ENCODE measurements around the gene NAMPT. TPM values are rescaled to one million over a fixed set of nuclear protein-coding genes. Genes with fewer than 3 reads are reported as not detected.

NAMPT gene
- total RNA-seq (2021; fragmentation: NEBNext Ultra II Directional; extraction: Animal tissue kit (Norgen Biotek cat#: 25700)): 10 to 100 TPM; 36.4 to 52.1 (median 44.6) TPM
- long read RNA-seq, full-length matches to known transcripts: 35 of 46 reads
- long read RNA-seq, partial matches to known transcripts: 3 of 46 reads
- long read RNA-seq, other reads (novel, unspliced or antisense): 8 of 46 reads

DNA sequence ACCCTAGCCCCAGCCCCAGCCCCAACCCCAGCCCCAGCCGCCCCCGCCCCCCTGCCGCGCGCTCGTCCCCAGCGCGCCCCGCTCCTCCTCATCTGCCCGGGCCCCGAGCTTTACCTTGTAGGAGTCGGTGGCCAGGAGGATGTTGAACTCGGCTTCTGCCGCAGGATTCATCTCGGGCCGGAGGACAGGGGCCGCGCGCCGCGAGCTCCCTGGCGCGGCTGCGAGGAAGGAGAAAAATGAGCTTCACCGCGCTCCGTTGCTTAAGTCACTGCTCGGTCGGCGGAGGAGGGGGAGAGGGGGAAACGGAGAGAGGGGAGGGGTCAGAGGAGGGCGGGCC, at the start of gene NAMPT:
NAMPT (minus strand) TSS at position 270 of the 337 bp plus-strand sequence; CDS start at position 171, 99 bp downstream.
- TF ChIP-seq, protein P1, sequence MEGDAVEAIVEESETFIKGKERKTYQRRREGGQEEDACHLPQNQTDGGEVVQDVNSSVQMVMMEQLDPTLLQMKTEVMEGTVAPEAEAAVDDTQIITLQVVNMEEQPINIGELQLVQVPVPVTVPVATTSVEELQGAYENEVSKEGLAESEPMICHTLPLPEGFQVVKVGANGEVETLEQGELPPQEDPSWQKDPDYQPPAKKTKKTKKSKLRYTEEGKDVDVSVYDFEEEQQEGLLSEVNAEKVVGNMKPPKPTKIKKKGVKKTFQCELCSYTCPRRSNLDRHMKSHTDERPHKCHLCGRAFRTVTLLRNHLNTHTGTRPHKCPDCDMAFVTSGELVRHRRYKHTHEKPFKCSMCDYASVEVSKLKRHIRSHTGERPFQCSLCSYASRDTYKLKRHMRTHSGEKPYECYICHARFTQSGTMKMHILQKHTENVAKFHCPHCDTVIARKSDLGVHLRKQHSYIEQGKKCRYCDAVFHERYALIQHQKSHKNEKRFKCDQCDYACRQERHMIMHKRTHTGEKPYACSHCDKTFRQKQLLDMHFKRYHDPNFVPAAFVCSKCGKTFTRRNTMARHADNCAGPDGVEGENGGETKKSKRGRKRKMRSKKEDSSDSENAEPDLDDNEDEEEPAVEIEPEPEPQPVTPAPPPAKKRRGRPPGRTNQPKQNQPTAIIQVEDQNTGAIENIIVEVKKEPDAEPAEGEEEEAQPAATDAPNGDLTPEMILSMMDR (IDR thresholded peaks at IDR 0.05): no peak
- Mint-ChIP-seq H3K4me1 (ENCODE audit: low read depth) (peaks cover 38% of the 10 kb centered on the region), H3K27me3 (ENCODE audit: insufficient read depth) (peaks cover 3% of the 10 kb centered on the region), H3K4me3 (peak within 1 kb of the TSS; percentile 96), H3K27ac (peak within 1 kb of the TSS; percentile 99), H3K9me3 (no peaks in the 10 kb centered on the region), H3K36me3 (ENCODE audit: low read depth) (0 out of 2 replicates have a peak, but pooled peaks cover 5% of the 10 kb centered on the region)
- DNase-seq: no peak

DNA sequence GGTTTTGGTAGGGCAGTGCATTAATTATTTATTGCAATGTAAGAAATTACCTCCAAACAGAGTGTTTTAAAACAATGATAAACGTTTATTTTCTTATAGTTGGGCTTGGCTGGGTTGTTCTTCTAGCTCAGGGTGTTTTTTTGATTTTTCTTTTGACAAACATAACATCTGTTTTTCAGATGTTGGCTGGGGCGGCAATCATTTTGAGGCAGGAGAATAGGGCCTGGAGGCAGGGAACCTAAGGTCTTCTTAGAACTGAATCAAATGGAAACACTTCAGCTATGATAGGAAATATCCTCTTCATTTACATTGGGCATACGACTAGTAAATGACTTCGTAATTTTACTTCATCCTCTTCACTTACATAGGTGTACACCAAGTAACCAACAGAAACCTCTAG, 47.4 kb upstream of the NAMPT start:
- Mint-ChIP-seq H3K27ac (no peak overlapping the region), H3K27me3 (ENCODE audit: insufficient read depth) (peaks cover 15% of the 10 kb centered on the region; the same call in 1 of the 2 replicates), H3K4me1 (ENCODE audit: low read depth) (peaks cover 16% of the 10 kb centered on the region), H3K4me3 (no peak overlapping the region), H3K36me3 (ENCODE audit: low read depth) (no peaks in the 10 kb centered on the region; the same call in 1 of the 2 replicates), H3K9me3 (peaks cover 4% of the 10 kb centered on the region)
- DNase-seq: no peak
- TF ChIP-seq, protein P1 (IDR thresholded peaks at IDR 0.05): no peak

DNA sequence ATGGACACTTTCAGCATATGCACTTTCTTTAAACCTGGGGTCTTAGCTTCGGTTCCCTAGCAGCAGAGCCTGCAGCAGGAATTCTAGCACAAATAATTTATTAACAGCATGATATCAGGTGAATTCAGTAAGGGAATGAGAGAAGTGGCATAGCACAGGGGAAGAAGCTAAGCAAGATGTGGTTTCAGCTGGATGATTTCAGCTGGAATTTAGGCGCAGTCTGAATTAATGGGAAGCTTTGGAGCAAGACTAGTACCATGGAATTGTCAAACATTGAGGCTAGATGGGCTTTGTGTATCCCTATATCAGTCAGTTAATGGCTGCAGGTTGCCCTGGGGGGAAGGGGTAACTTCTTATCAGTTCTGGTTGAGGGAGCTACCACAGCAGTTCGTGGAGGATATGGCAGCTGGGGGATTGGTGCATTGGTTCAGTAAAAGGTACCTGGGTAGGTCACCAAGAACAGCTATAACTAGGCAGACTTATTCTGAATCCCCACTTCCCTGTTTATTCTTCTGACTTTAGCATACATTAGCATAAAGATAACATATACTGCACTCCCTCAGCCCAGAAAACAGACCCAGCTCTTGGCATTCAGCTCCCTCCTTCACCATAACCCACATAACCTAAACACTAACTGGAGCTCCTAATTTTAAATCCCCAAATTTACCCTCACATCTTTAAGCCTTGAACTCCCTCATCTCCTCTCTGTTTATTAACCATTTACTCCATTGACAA, 46.8 kb upstream of the NAMPT start:
- Mint-ChIP-seq H3K9me3 (no peaks in the 10 kb centered on the region), H3K4me3 (no peak overlapping the region), H3K27ac (no peak overlapping the region), H3K27me3 (ENCODE audit: insufficient read depth) (peaks cover 15% of the 10 kb centered on the region; the same call in 1 of the 2 replicates), H3K36me3 (ENCODE audit: low read depth) (no peaks in the 10 kb centered on the region), H3K4me1 (ENCODE audit: low read depth) (peaks cover 22% of the 10 kb centered on the region)
- no peak for DNase-seq
- TF ChIP-seq, protein P1 (IDR thresholded peaks at IDR 0.05): no peak

DNA sequence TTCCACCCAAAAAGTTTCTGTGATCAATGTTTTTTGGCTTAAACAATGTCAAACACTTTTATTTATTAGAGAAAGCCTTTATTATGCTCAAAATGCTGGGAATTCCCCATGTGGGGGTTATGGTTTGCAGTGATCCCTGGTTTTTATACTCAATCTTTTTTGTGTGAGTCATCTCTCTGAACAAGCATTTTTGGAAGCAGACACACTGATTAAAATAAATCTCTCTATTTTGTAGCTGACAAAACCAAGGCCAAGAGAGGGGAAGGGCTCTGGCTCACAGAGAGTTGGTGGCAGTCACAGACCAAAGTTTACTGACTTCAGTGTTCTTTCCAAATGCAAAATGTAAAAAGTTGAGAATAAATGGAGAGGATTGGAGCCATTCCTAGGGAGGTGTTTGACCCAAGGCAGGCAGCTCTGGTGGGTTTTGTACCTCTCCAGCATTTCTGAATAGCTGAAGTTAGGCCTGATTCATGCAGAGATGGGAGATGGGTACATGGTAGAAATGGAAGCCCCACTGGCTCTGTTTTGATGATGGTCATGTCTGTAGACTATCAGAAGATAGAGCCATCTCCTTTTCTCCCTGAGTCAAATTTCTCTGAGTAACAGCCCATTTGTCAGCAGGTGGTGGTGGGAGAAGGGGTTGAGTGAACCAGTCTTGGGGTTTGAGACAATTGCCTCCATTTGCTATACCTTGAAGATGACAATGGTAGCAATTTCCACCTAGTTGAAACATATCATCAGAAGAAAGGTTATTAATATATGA, 45.4 kb upstream of the NAMPT start:
- Mint-ChIP-seq H3K36me3 (ENCODE audit: low read depth) (no peaks in the 10 kb centered on the region), H3K4me3 (no peak overlapping the region), H3K9me3 (no peaks in the 10 kb centered on the region), H3K4me1 (ENCODE audit: low read depth) (peaks cover 26% of the 10 kb centered on the region), H3K27me3 (ENCODE audit: insufficient read depth) (peaks cover 15% of the 10 kb centered on the region; the same call in 1 of the 2 replicates), H3K27ac (no peak overlapping the region)
- TF ChIP-seq, protein P1 (IDR thresholded peaks at IDR 0.05): no peak
- DNase-seq: peak; percentile 52

DNA sequence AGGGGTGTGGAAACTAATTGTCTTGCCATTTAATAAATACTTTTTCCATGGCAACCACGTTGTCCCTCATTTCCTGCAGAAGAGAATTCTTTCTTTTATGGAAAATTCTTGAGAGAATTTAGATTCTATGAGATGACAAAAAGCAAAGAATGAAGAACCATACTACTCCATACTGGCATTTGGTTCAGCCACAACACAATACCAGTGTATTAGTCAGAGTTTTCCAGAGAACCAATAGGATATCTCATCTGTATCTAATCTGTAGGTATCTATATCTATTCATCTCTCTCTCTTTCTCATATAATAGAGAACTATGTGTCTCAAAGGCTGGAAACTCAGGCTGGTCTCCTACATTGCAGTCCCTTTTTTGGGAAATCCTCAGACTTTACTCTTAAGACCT, 44.6 kb upstream of the NAMPT start:
- no peak for DNase-seq
- H3K36me3 Mint-ChIP-seq (ENCODE audit: low read depth): no peaks in the 10 kb centered on the region
- peaks cover 26% of the 10 kb centered on the region for H3K4me1 Mint-ChIP-seq (ENCODE audit: low read depth)

More for the DNA sequence above, 44.6 kb upstream of the NAMPT start:
- Mint-ChIP-seq H3K27me3 (ENCODE audit: insufficient read depth) (peaks cover 15% of the 10 kb centered on the region; the same call in 1 of the 2 replicates), H3K27ac (no peak overlapping the region), H3K9me3 (no peaks in the 10 kb centered on the region), H3K4me3 (no peak overlapping the region)
- TF ChIP-seq, protein P1 (IDR thresholded peaks at IDR 0.05): no peak
